Urinary bladder (tissue), 4 donors: ENCODE data around the gene NDUFS2. TPM values are rescaled to one million over a fixed set of nuclear protein-coding genes. Genes with fewer than 3 reads are reported as not detected.

Experiments
- DNase-seq: peaks from one replicate; pipeline ENCODE4 v3.0.0-alpha.2; 2015; ENCODE audit errors: extremely low spot score
- H3K27ac ChIP-seq: one replicate; pipeline ENCODE4 v1.5.1; 2013; ENCODE audit warnings: low read depth, mild to moderate bottlenecking, moderate library complexity
- H3K36me3 ChIP-seq: one replicate; pipeline ENCODE4 v1.6.1; 2013; ENCODE audit warnings: mild to moderate bottlenecking, moderate library complexity; ENCODE audit not compliant: insufficient read depth
- H3K4me1 ChIP-seq: one replicate; pipeline ENCODE4 v1.6.1; 2013; ENCODE audit warnings: mild to moderate bottlenecking, moderate library complexity; ENCODE audit not compliant: insufficient read depth
- H3K4me3 ChIP-seq: one replicate; pipeline ENCODE4 v1.5.1; 2013; ENCODE audit warnings: low read depth, low read length
- WGBS: extraction: QIAGEN DNeasy Blood & Tissue Kit; methylation state at CpG from one replicate; pipeline ENCODE4 v1.1.7; 2013; 5-methylcytosine and 5-hydroxymethylcytosine counted together
- polyA plus RNA-seq: library from polyadenylated mRNA; stranded (reverse); fragments of 200-250 nt; gene quantifications from one replicate; pipeline ENCODE4 v1.2.3, GENCODE V29; 2013
- total RNA-seq: library from RNA; depleted of rRNA; stranded (reverse); fragments of >200 nt; gene quantifications from one replicate; pipeline ENCODE4 v1.2.3, GENCODE V29; 2014
- donor health status: healthy with polysubstance abuse.
- donor health status: healthy.

Gene NDUFS2
- total and polyA plus RNA-seq, 2 donors: 71.9 to 100 TPM

- H3K4me3 ChIP-seq: no peak overlapping the region
- no peak overlapping the region for H3K27ac ChIP-seq
- DNase-seq: no peak
- H3K4me1 ChIP-seq: no peaks in the 10 kb centered on the region
- 61% methylated on average over 7 of the region's 7 CpGs for WGBS
- no peaks in the 10 kb centered on the region for H3K36me3 ChIP-seq
Measured at GRCh38 chr1:161225178-161225533, 23.0 kb downstream of the NDUFS2 start.

GRCh38 chr1:161225534-161226319 is 23.6 kb downstream of the NDUFS2 start, which contains the start of gene TOMM40L:
TSS of gene TOMM40L (plus strand) at chr1:161226060. CDS start at chr1:161226490, 430 bp downstream.
- WGBS: 8% methylated on average over 16 of the region's 16 CpGs
- Histone ChIP-seq H3K4me3 (peak within 1 kb of the TSS; percentile 51), H3K4me1 (no peaks in the 10 kb centered on the region), H3K36me3 (no peaks in the 10 kb centered on the region), H3K27ac (no peak within 1 kb of the TSS)
- peak; percentile 92 for DNase-seq

- H3K27ac ChIP-seq: no peak overlapping the region
- peak overlapping the region; percentile 51 for H3K4me3 ChIP-seq
- no peaks in the 10 kb centered on the region for H3K4me1 ChIP-seq
- no peaks in the 10 kb centered on the region for H3K36me3 ChIP-seq
- no peak for DNase-seq
- 8% methylated on average over 15 of the region's 15 CpGs for WGBS
Measured at GRCh38 chr1:161226320-161226711, 24.1 kb downstream of the NDUFS2 start.

GRCh38 chr1:161226759-161227158 is 24.6 kb downstream of the NDUFS2 start:
- Histone ChIP-seq H3K4me1 (no peaks in the 10 kb centered on the region), H3K27ac (no peak overlapping the region), H3K36me3 (no peaks in the 10 kb centered on the region), H3K4me3 (peak overlapping the region; percentile 51)
- 37% methylated on average over 3 of the region's 3 CpGs for WGBS
- DNase-seq: no peak

GRCh38 chr1:161227196-161227871 is 25.2 kb downstream of the NDUFS2 start:
- 41% methylated on average over 11 of the region's 11 CpGs for WGBS
- Histone ChIP-seq H3K27ac (no peak overlapping the region), H3K36me3 (no peaks in the 10 kb centered on the region), H3K4me3 (no peak overlapping the region), H3K4me1 (no peaks in the 10 kb centered on the region)
- DNase-seq: peak; percentile 15

- Histone ChIP-seq H3K27ac (no peak overlapping the region), H3K36me3 (no peaks in the 10 kb centered on the region), H3K4me1 (no peaks in the 10 kb centered on the region), H3K4me3 (no peak overlapping the region)
- 92% methylated on average over 7 of the region's 7 CpGs for WGBS
- DNase-seq: no peak
Measured at GRCh38 chr1:161228032-161228431, 25.9 kb downstream of the NDUFS2 start.

GRCh38 chr1:161229896-161230295 is 27.7 kb downstream of the NDUFS2 start:
- no peak overlapping the region for H3K27ac ChIP-seq
- DNase-seq: no peak
- no peak overlapping the region for H3K4me3 ChIP-seq
- H3K4me1 ChIP-seq: no peaks in the 10 kb centered on the region
- WGBS: 55% methylated on average over 3 of the region's 3 CpGs
- no peaks in the 10 kb centered on the region for H3K36me3 ChIP-seq

GRCh38 chr1:161230762-161231161 is 28.6 kb downstream of the NDUFS2 start:
- no peak for DNase-seq
- Histone ChIP-seq H3K4me3 (no peak overlapping the region), H3K4me1 (no peaks in the 10 kb centered on the region), H3K27ac (no peak overlapping the region), H3K36me3 (no peaks in the 10 kb centered on the region)
- WGBS: 91% methylated on average over 7 of the region's 7 CpGs

- no peak for DNase-seq
- H3K27ac ChIP-seq: no peak overlapping the region
- WGBS: 79% methylated on average over 9 of the region's 9 CpGs
- no peaks in the 10 kb centered on the region for H3K4me1 ChIP-seq
- H3K36me3 ChIP-seq: no peaks in the 10 kb centered on the region
- no peak overlapping the region for H3K4me3 ChIP-seq
Measured at GRCh38 chr1:161233102-161233501, 30.9 kb downstream of the NDUFS2 start.

- Histone ChIP-seq H3K4me3 (no peak overlapping the region), H3K36me3 (no peaks in the 10 kb centered on the region), H3K4me1 (no peaks in the 10 kb centered on the region), H3K27ac (no peak overlapping the region)
- 76% methylated on average over 5 of the region's 5 CpGs for WGBS
- no peak for DNase-seq
Measured at GRCh38 chr1:161235957-161236775, 34.0 kb downstream of the NDUFS2 start.

- Histone ChIP-seq H3K4me1 (no peaks in the 10 kb centered on the region), H3K4me3 (no peak within 1 kb of the TSS), H3K27ac (no peak within 1 kb of the TSS), H3K36me3 (no peaks in the 10 kb centered on the region)
- no peak for DNase-seq
- 52% methylated on average over 4 of the region's 4 CpGs for WGBS
Measured at GRCh38 chr1:161238039-161238473, 35.9 kb downstream of the NDUFS2 start, which contains the start of gene NR1I3. TSS of gene NR1I3 (minus strand) at chr1:161238203. CDS start at chr1:161236565, 1,638 bp downstream.

GRCh38 chr1:161241682-161242081 is 39.5 kb downstream of the NDUFS2 start:
- Histone ChIP-seq H3K27ac (no peak overlapping the region), H3K36me3 (peaks cover 2% of the 10 kb centered on the region), H3K4me3 (no peak overlapping the region), H3K4me1 (no peaks in the 10 kb centered on the region)
- no peak for DNase-seq
- 63% methylated on average over 3 of the region's 3 CpGs for WGBS

GRCh38 chr1:161242313-161242712 is 40.1 kb downstream of the NDUFS2 start:
- Histone ChIP-seq H3K27ac (no peak overlapping the region), H3K4me1 (no peaks in the 10 kb centered on the region), H3K36me3 (peaks cover 2% of the 10 kb centered on the region), H3K4me3 (no peak overlapping the region)
- WGBS: 66% methylated on average over 2 of the region's 2 CpGs
- DNase-seq: no peak
